ENCODE results near the gene FBN3.

GRCh38 chr19:8143041-8143440 lies 6.4 kb downstream of the FBN3 start:
- TF ChIP-seq CTCF (IDR thresholded peaks at IDR 0.05) (no peak), POLR2A (IDR thresholded peaks at IDR 0.05) (no peak)

Measured in testis (tissue), 2 donors.